Panc1 (cell line): ENCODE measurements around the gene IFNA21.
"Not testable (repeated sequence)": the region's sequence is repeated elsewhere in the genome, so short reads cannot be mapped to it uniquely, and the experiment has no call there.

Source experiments
- POLR2AphosphoS5 ChIP-seq: IDR thresholded peaks from 2 replicates; pipeline ENCODE4 v1.6.1; 2012; ENCODE audit warnings: mild to moderate bottlenecking, low read depth, low read length, moderate library complexity
- SIN3A ChIP-seq: IDR thresholded peaks from 2 replicates; pipeline ENCODE4 v1.6.1; 2012; ENCODE audit warnings: low read depth, mild to moderate bottlenecking, low read length, moderate library complexity, borderline replicate concordance; ENCODE audit not compliant: insufficient read depth
- TF ChIP-seq, protein P1 (sequence below): fragments of 450-650 bp; IDR thresholded peaks from 2 replicates; pipeline ENCODE4 v1.5.1; 2017; ENCODE audit warnings: mild to moderate bottlenecking

DNA sequence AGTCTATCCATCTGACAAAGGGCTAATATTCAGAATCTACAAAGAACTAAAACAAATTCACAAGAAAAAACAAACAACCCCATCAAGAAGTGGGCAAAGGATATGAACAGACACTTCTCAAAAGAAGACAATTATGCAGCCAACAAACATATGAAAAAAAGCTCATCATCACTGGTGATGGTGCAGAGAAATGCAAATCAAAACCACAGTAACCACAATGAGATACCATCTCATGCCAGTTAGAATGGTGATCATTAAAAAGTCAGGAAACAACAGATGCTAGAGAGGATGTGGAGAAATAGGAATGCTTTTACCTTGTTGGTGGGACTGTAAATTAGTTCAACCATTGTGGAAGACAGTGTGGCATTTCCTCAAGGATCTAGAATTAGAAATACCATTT lies 38.3 kb downstream of the IFNA21 start:
- TF ChIP-seq POLR2AphosphoS5, SIN3A: not testable (repeated sequence)
- TF ChIP-seq, protein P1, sequence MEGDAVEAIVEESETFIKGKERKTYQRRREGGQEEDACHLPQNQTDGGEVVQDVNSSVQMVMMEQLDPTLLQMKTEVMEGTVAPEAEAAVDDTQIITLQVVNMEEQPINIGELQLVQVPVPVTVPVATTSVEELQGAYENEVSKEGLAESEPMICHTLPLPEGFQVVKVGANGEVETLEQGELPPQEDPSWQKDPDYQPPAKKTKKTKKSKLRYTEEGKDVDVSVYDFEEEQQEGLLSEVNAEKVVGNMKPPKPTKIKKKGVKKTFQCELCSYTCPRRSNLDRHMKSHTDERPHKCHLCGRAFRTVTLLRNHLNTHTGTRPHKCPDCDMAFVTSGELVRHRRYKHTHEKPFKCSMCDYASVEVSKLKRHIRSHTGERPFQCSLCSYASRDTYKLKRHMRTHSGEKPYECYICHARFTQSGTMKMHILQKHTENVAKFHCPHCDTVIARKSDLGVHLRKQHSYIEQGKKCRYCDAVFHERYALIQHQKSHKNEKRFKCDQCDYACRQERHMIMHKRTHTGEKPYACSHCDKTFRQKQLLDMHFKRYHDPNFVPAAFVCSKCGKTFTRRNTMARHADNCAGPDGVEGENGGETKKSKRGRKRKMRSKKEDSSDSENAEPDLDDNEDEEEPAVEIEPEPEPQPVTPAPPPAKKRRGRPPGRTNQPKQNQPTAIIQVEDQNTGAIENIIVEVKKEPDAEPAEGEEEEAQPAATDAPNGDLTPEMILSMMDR = not testable (repeated sequence)
